HepG2 (cell line): ENCODE measurements around the gene SLC4A11. TPM values are rescaled to one million over a fixed set of nuclear protein-coding genes. Genes with fewer than 3 reads are reported as not detected.

Experiments used
- ATAC-seq: fragments of 200-7000 bp; cut with Tn5 transposase; 3 replicates; pipeline ENCODE4 v1.9.1; 2020; ENCODE audit warnings: mild to moderate bottlenecking, moderate library complexity
- BruUV-seq: library from RNA; stranded (reverse); fragments of 400-500 nt; replicated peaks from 2 replicates; lab custom pipeline; 2021; lab: Mats Ljungman, UMichigan
- CTCF ChIA-PET: fragments of 300-600 bp; formaldehyde crosslinking; extraction: SDS; loops from one replicate; lab custom pipeline; 2021; ENCODE audit warnings: low total read pairs, inconsistent platforms, low intra/inter-chr PET ratio; lab: Yijun Ruan, JAX
- POLR2A ChIA-PET: fragments of 350-600 bp; sonication (Branson Sonifier 250); formaldehyde crosslinking; loops from one replicate; lab custom pipeline; 2020; ENCODE audit warnings: antibody characterized with exemption, inconsistent platforms; lab: Yijun Ruan, JAX
- DNase-seq: peaks from one replicate; pipeline ENCODE4 v3.0.0-alpha.2; 2015; ENCODE audit warnings: low spot score
- FAIRE-seq: peaks from 3 replicates; lab custom pipeline; 2011; peaks lifted over from hg19 to GRCh38; lab: Jason Lieb, UNC
- H2AFZ ChIP-seq: one replicate; pipeline ENCODE4 v1.6.1; 2011; ENCODE audit warnings: low read length, inconsistent platforms
- H3K27ac ChIP-seq: fragments of 300-600 bp; 3 replicates; pipeline ENCODE4 v1.8.0; 2011; ENCODE audit warnings: mixed run types, mild to moderate bottlenecking, mixed read lengths, low read length, inconsistent platforms; ENCODE audit not compliant: insufficient read depth; ENCODE audit errors: extremely low read length
- H3K27me3 ChIP-seq, 2 experiments: fragments of 200-600 bp in 1 of 2; 2 replicates in 1 of 2; 3 replicates in 1 of 2; pipeline versions ENCODE4 v1.6.0 to v1.8.0; 2011; ENCODE audit warnings: low read length in 2 of 2, mild to moderate bottlenecking in 2 of 2, moderate library complexity in 2 of 2, inconsistent platforms in 1 of 2; ENCODE audit not compliant: insufficient read depth in 2 of 2, control insufficient read depth in 1 of 2
- H3K36me3 ChIP-seq, 2 experiments: fragments of 200-600 bp in 1 of 2; replicated peaks in 1 of 2; 2 replicates in 1 of 2; 3 replicates in 1 of 2; pipeline versions ENCODE4 v1.5.1 to v1.8.0; 2011; ENCODE audit warnings: low read length in 2 of 2, inconsistent platforms in 1 of 2; ENCODE audit not compliant: insufficient read depth in 2 of 2, control insufficient read depth in 1 of 2
- H3K4me1 ChIP-seq: 2 replicates; pipeline ENCODE4 v1.5.1; 2012; ENCODE audit warnings: low read length, inconsistent platforms; ENCODE audit not compliant: insufficient read depth
- H3K4me2 ChIP-seq: 2 replicates; pipeline ENCODE4 v1.6.0; 2011; ENCODE audit warnings: low read depth, low read length, inconsistent platforms
- H3K4me3 ChIP-seq, 3 experiments: fragments of 200-600 bp in 1 of 3; sonication (generic), shearing (Covaris generic) in 1 of 3; replicated peaks in 1 of 3; 2 replicates each; pipeline ENCODE4 v1.5.1; 2011 to 2016; ENCODE audit warnings: low read length in 3 of 3, inconsistent platforms in 2 of 3, low read depth in 2 of 3, mild to moderate bottlenecking in 2 of 3, control low read depth in 1 of 3, mixed read lengths in 1 of 3; ENCODE audit not compliant: insufficient read depth in 1 of 3
- H3K79me2 ChIP-seq: one replicate; pipeline ENCODE4 v1.6.1; 2011; ENCODE audit warnings: low read length, inconsistent platforms; ENCODE audit not compliant: insufficient read depth
- H3K9ac ChIP-seq: 2 replicates; pipeline ENCODE4 v1.6.0; 2011; ENCODE audit warnings: mild to moderate bottlenecking, low read depth, low read length, inconsistent platforms; ENCODE audit not compliant: insufficient read depth
- H3K9me3 ChIP-seq: 2 replicates; pipeline ENCODE4 v1.5.1; 2012; ENCODE audit warnings: mild to moderate bottlenecking, low read length
- H4K20me1 ChIP-seq: 2 replicates; pipeline ENCODE4 v1.6.0; 2011; ENCODE audit warnings: inconsistent platforms, mild to moderate bottlenecking, low read length, moderate library complexity; ENCODE audit not compliant: insufficient read depth
- BRD4 ChIP-seq: sonication (generic); formaldehyde crosslinking; IDR thresholded peaks from 2 replicates; pipeline ENCODE4 v1.4.0; 2020; ENCODE audit warnings: missing genetic modification reagents
- HOXA9 ChIP-seq: sonication (generic); formaldehyde crosslinking; IDR thresholded peaks from 2 replicates; pipeline ENCODE4 v1.8.1; 2022; ENCODE audit warnings: missing genetic modification reagents, mild to moderate bottlenecking, moderate library complexity, borderline replicate concordance
- THRA ChIP-seq: sonication (generic); formaldehyde crosslinking; IDR thresholded peaks from 2 replicates; pipeline ENCODE4 v1.4.0; 2020; ENCODE audit warnings: missing genetic modification reagents, borderline replicate concordance
- UBTF ChIP-seq: sonication (generic); formaldehyde crosslinking; IDR thresholded peaks from 2 replicates; pipeline ENCODE4 v1.4.0; 2020; ENCODE audit warnings: mild to moderate bottlenecking, missing genetic modification reagents
- ZNF160 ChIP-seq: sonication (generic); formaldehyde crosslinking; IDR thresholded peaks from 2 replicates; pipeline ENCODE4 v1.8.0; 2022; ENCODE audit warnings: mild to moderate bottlenecking, inconsistent platforms, missing genetic modification reagents
- ZNF235 ChIP-seq: sonication (generic); formaldehyde crosslinking; IDR thresholded peaks from 2 replicates; pipeline ENCODE4 v1.8.1; 2023; ENCODE audit warnings: mild to moderate bottlenecking, missing genetic modification reagents, borderline replicate concordance
- ZNF263 ChIP-seq: sonication (generic); formaldehyde crosslinking; IDR thresholded peaks from 2 replicates; pipeline ENCODE4 v1.4.0; 2020; ENCODE audit warnings: missing genetic modification reagents
- ZNF264 ChIP-seq: sonication (generic); formaldehyde crosslinking; IDR thresholded peaks from 2 replicates; pipeline ENCODE4 v1.4.0; 2020; ENCODE audit warnings: missing genetic modification reagents
- ZNF777 ChIP-seq: sonication (generic); formaldehyde crosslinking; IDR thresholded peaks from 2 replicates; pipeline ENCODE4 v1.4.0; 2020; ENCODE audit warnings: missing genetic modification reagents
- WGBS: methylation state at CpG from one replicate; pipeline ENCODE4 v1.1.6; 2017; ENCODE audit warnings: low lambda C conversion rate; 5-methylcytosine and 5-hydroxymethylcytosine counted together
- in situ Hi-C: cut with HindIII; loops from 2 replicates; pipeline ENCODE4 v1.10.0; 2017; ENCODE audit warnings: low pct_unique_long_range_greater_than_20kb; ENCODE audit not compliant: extremely low pct_ligation_motif_present
- intact Hi-C: fragments of 100-400 bp; cut with micrococcal nuclease; formaldehyde crosslinking; loops from one replicate; pipeline ENCODE4 v1.10.0; 2022; ENCODE audit not compliant: unreplicated experiment
- polyA plus RNA-seq, 8 experiments: library from polyadenylated mRNA; depleted of rRNA in 3 of 8; stranded (reverse) in 7 of 8; unstranded in 1 of 8; fragments of >200 nt; fragmentation: Illumina TruSeq in 4 of 8; extraction: Trizol in 4 of 8; gene quantifications; 2 replicates each; pipeline versions ENCODE4 v1.2.1 to v1.2.3, GENCODE V29; 2011 to 2016; ENCODE audit warnings: low read depth in 4 of 8, missing spikeins in 1 of 8, mixed read lengths in 1 of 8; ENCODE audit not compliant: insufficient read depth in 1 of 8
- total RNA-seq, 5 experiments: library from RNA; depleted of rRNA; stranded (reverse); fragments of >200 nt; fragmentation: Illumina TruSeq; extraction: Trizol; gene quantifications; 2 replicates each; pipeline ENCODE4 v1.2.3, GENCODE V29; 2016; ENCODE audit warnings: low read depth in 1 of 5
- TF ChIP-seq, protein P1 (sequence below): sonication (generic); formaldehyde crosslinking; IDR thresholded peaks from 2 replicates; pipeline ENCODE4 v1.8.1; 2022; ENCODE audit warnings: mild to moderate bottlenecking, missing genetic modification reagents
- TF ChIP-seq, protein P2 (sequence below): sonication (generic); formaldehyde crosslinking; IDR thresholded peaks from 2 replicates; pipeline ENCODE4 v1.4.0; 2020; ENCODE audit warnings: missing genetic modification reagents
- TF ChIP-seq, protein P3 (sequence below): sonication (generic); formaldehyde crosslinking; IDR thresholded peaks from 2 replicates; pipeline ENCODE4 v1.9.0; 2021; ENCODE audit warnings: missing genetic modification reagents, mild to moderate bottlenecking, borderline replicate concordance

SLC4A11 gene
- total and polyA plus RNA-seq, 2 of the 13 experiments (the other 11 are each of a cell fraction or from before 2014, with no cell fraction given): 3.9 to 27.0 TPM

DNA sequence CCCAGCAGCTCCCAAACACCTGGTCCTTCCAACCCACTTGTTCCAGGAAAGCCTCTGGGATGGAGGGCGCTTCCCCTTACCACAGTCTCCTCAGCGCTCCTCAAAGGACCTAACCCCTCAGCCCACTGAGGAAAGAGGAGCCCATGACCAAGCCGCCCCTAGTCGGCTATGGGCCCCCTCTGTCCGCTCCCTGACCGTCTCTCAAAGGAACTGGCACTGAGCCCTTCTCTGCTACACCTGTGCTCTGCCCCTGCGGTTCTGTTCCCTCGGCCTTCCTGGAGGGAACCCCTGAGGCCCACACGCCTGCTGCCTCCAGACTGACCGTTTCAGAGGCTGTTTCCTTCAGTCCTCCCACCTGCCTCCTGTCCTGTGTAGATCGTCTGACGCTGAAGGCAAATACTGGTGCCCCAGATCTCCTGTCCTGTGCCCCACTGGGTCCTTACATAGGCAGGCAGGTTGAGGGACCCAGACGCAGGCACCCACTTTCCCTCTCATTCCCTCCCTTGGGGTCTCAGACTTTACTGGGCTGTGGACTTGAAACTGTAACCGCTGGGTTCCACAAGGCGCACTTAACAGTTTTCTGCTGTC, 1.9 kb upstream of the SLC4A11 start:
- no TSS peak for BruUV-seq
- ChIA-PET CTCF (no interaction called here), POLR2A (interaction anchor here (2.7 to 4.6 kb wide), 2 partner anchors 16 to 18 kb away, joined by 18 to 26 read pairs; no protein-coding TSS in a partner anchor)
- peak overlapping the region; percentile 84 for H3K4me2 ChIP-seq
- H3K9ac ChIP-seq: no peak overlapping the region
- intact Hi-C loops (loop anchor here (10.0 kb wide), 1 partner anchor 76 kb away; no protein-coding TSS in a partner anchor), in situ Hi-C loops (no loop called here)
- peaks cover 6 to 40% of the 10 kb centered on the region in 2 experiments for H3K27me3 ChIP-seq
- no peaks in the 10 kb centered on the region for H3K36me3 ChIP-seq
- peaks cover 78% of the 10 kb centered on the region for H3K4me1 ChIP-seq
- no peak overlapping the region for H3K27ac ChIP-seq
- no peaks in the 10 kb centered on the region for H3K79me2 ChIP-seq
- WGBS: 58% methylated on average over 15 of the region's 15 CpGs
- no peaks in the 10 kb centered on the region for H3K9me3 ChIP-seq
- peak overlapping the region in 1 of 3 experiments; percentile 83; a peak in 1 of 6 replicates for H3K4me3 ChIP-seq
- ATAC-seq: no peak; the same call in 2 of the 3 replicates
- no peak overlapping the region for H2AFZ ChIP-seq
- FAIRE-seq: no peak
- no peak for DNase-seq
- no peaks in the 10 kb centered on the region for H4K20me1 ChIP-seq
- TF ChIP-seq, protein P1, sequence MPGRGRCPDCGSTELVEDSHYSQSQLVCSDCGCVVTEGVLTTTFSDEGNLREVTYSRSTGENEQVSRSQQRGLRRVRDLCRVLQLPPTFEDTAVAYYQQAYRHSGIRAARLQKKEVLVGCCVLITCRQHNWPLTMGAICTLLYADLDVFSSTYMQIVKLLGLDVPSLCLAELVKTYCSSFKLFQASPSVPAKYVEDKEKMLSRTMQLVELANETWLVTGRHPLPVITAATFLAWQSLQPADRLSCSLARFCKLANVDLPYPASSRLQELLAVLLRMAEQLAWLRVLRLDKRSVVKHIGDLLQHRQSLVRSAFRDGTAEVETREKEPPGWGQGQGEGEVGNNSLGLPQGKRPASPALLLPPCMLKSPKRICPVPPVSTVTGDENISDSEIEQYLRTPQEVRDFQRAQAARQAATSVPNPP (CRISPR knock-in tag): no peak
- TF ChIP-seq THRA (CRISPR knock-in tag) (no peak), ZNF160 (CRISPR knock-in tag) (0 out of 2 replicates have a peak, but pooled peaks have one; percentile 23), ZNF263 (CRISPR knock-in tag) (0 out of 2 replicates have a peak, but pooled peaks have one; percentile 24), ZNF264 (CRISPR knock-in tag) (0 out of 2 replicates have a peak, but pooled peaks have one; percentile 34), ZNF235 (CRISPR knock-in tag) (0 out of 2 replicates have a peak, but pooled peaks have one; percentile 27), BRD4 (CRISPR knock-in tag) (0 out of 2 replicates have a peak, but pooled peaks have one; percentile 27), UBTF (CRISPR knock-in tag) (0 out of 2 replicates have a peak, but pooled peaks have one; percentile 14), HOXA9 (0 out of 2 replicates have a peak, but pooled peaks have one; percentile 9), ZNF777 (0 out of 2 replicates have a peak, but pooled peaks have one; percentile 48)
- TF ChIP-seq, protein P2, sequence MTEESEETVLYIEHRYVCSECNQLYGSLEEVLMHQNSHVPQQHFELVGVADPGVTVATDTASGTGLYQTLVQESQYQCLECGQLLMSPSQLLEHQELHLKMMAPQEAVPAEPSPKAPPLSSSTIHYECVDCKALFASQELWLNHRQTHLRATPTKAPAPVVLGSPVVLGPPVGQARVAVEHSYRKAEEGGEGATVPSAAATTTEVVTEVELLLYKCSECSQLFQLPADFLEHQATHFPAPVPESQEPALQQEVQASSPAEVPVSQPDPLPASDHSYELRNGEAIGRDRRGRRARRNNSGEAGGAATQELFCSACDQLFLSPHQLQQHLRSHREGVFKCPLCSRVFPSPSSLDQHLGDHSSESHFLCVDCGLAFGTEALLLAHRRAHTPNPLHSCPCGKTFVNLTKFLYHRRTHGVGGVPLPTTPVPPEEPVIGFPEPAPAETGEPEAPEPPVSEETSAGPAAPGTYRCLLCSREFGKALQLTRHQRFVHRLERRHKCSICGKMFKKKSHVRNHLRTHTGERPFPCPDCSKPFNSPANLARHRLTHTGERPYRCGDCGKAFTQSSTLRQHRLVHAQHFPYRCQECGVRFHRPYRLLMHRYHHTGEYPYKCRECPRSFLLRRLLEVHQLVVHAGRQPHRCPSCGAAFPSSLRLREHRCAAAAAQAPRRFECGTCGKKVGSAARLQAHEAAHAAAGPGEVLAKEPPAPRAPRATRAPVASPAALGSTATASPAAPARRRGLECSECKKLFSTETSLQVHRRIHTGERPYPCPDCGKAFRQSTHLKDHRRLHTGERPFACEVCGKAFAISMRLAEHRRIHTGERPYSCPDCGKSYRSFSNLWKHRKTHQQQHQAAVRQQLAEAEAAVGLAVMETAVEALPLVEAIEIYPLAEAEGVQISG: 0 out of 2 replicates have a peak, but pooled peaks have one; percentile 10
- TF ChIP-seq, protein P3, sequence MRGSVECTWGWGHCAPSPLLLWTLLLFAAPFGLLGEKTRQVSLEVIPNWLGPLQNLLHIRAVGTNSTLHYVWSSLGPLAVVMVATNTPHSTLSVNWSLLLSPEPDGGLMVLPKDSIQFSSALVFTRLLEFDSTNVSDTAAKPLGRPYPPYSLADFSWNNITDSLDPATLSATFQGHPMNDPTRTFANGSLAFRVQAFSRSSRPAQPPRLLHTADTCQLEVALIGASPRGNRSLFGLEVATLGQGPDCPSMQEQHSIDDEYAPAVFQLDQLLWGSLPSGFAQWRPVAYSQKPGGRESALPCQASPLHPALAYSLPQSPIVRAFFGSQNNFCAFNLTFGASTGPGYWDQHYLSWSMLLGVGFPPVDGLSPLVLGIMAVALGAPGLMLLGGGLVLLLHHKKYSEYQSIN (CRISPR knock-in tag): no peak
